Measurements from ENCODE around the gene MCM9. TPM values are rescaled to one million over a fixed set of nuclear protein-coding genes. Genes with fewer than 3 reads are reported as not detected.

The MCM9 gene
- total and polyA plus RNA-seq, 12 donors = 3.1 to 20.5 (median 14.5) TPM

DNA sequence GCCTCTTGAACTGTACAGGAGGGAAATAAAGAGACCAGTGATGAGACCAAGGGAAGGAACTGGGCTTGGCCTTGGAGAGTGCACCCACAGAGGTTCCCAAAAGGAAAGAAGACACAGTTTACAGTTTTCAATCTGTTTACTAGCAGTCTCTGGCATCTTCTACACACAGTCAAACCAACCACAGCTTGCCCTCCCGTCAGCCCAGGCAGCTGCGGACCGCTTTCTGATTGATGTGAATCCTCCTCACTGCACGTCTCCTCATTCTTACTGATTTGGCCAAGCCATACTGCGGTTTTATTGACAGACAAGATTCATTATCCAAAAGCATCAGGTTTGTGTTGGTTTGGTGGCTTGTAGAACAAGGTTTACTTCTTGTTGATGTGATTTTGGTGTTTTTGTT, 145.5 kb downstream of the MCM9 start:
- H3K27me3 ChIP-seq = no peaks in the 10 kb centered on the region
- intact Hi-C loops (cut with DNase I) = no loop called here
- no peak overlapping the region for H3K27ac ChIP-seq
- H3K4me3 ChIP-seq = no peak overlapping the region
- no peak for TF ChIP-seq POLR2A (IDR thresholded peaks at IDR 0.05)
- TF ChIP-seq, protein P1, sequence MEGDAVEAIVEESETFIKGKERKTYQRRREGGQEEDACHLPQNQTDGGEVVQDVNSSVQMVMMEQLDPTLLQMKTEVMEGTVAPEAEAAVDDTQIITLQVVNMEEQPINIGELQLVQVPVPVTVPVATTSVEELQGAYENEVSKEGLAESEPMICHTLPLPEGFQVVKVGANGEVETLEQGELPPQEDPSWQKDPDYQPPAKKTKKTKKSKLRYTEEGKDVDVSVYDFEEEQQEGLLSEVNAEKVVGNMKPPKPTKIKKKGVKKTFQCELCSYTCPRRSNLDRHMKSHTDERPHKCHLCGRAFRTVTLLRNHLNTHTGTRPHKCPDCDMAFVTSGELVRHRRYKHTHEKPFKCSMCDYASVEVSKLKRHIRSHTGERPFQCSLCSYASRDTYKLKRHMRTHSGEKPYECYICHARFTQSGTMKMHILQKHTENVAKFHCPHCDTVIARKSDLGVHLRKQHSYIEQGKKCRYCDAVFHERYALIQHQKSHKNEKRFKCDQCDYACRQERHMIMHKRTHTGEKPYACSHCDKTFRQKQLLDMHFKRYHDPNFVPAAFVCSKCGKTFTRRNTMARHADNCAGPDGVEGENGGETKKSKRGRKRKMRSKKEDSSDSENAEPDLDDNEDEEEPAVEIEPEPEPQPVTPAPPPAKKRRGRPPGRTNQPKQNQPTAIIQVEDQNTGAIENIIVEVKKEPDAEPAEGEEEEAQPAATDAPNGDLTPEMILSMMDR (IDR thresholded peaks at IDR 0.05) = no peak
- H3K4me1 ChIP-seq (replicated peaks in 1 of 2) = peaks cover 0 to 3% of the 10 kb centered on the region in 2 donors
- no peak for DNase-seq
- no peaks in the 10 kb centered on the region for H3K36me3 ChIP-seq (replicated peaks in 1 of 2)
- H3K9me3 ChIP-seq (replicated peaks in 1 of 3) = no peaks in the 10 kb centered on the region
- WGBS, 4 donors = 96 to 98% (median 97%) methylated on average over 5 of the region's 5 CpGs

DNA sequence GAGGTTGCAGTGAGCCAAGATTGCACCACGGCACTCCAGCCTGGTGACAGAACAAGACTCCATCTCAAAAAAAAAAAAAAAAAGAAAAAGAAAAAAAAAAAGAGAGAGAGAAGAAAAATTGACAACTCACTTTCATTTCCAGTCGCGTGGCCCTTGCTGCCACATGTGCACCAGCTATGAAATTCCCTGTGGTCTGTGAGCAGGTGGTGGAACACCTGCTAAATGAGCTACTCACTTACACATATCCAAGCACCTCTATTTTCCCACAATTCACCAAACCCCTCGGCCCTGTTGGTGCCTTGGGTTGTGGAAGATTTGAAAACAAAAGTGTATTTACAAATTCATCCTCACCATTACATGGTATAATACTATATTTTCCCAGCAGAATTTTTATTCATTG, 146.3 kb downstream of the MCM9 start:
- Histone ChIP-seq H3K27ac (no peak overlapping the region), H3K36me3 (replicated peaks in 1 of 2) (no peaks in the 10 kb centered on the region), H3K9me3 (replicated peaks in 1 of 3) (no peaks in the 10 kb centered on the region), H3K27me3 (no peaks in the 10 kb centered on the region), H3K4me3 (no peak overlapping the region), H3K4me1 (replicated peaks in 1 of 2) (peaks cover 0 to 3% of the 10 kb centered on the region in 2 donors)
- intact Hi-C loops (cut with DNase I) = no loop called here
- 86 to 96% (median 93%) methylated on average over 4 of the region's 4 CpGs for WGBS, 4 donors
- DNase-seq = no peak
- TF ChIP-seq POLR2A (IDR thresholded peaks at IDR 0.05) = no peak
- TF ChIP-seq, protein P1 (IDR thresholded peaks at IDR 0.05) = no peak

DNA sequence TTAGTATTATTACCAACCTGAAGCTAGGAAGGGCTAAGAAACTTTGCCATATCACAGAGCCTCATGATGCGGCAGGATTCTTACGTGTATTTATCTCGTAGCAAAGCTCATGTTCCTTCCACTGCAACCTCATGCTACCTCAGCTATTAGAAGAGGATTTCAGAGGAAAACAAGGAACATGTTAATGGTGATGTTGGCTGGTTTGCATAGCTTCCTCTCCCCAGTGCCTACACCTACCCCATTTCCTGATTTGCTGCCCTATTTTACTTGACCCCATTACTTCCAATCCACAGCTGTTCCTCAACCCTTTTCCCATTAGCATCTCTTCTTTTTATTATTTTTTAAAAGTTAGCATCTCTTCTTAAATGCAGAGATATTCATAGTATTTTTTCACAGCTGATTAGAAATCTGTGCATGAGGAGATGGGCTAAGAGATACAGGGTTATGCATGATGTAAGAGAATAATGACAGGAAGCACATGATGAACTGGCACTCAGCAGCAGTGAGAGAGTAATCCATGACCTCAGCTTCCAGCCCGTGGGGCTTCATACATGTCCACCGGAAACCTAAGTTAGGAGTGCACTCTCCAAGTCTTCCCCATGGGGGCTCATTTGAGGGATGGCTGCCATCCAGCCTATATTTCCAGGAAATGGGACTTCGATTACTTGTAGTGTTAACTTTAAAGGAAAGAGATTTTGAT, 147.1 kb downstream of the MCM9 start:
- peaks cover 0 to 3% of the 10 kb centered on the region in 2 donors for H3K4me1 ChIP-seq (replicated peaks in 1 of 2)
- peak in 5 of 7 donors; percentile 16 to 56 (median 32) for DNase-seq
- H3K27ac ChIP-seq = no peak overlapping the region
- WGBS, 4 donors = 68 to 73% (median 69%) methylated on average over 6 of the region's 6 CpGs
- intact Hi-C loops (cut with DNase I) = no loop called here
- TF ChIP-seq, protein P1 (IDR thresholded peaks at IDR 0.05) = no peak
- TF ChIP-seq POLR2A (IDR thresholded peaks at IDR 0.05) = no peak
- H3K4me3 ChIP-seq = no peak overlapping the region
- no peaks in the 10 kb centered on the region for H3K36me3 ChIP-seq (replicated peaks in 1 of 2)
- no peaks in the 10 kb centered on the region for H3K9me3 ChIP-seq (replicated peaks in 1 of 3)
- H3K27me3 ChIP-seq = no peaks in the 10 kb centered on the region

DNA sequence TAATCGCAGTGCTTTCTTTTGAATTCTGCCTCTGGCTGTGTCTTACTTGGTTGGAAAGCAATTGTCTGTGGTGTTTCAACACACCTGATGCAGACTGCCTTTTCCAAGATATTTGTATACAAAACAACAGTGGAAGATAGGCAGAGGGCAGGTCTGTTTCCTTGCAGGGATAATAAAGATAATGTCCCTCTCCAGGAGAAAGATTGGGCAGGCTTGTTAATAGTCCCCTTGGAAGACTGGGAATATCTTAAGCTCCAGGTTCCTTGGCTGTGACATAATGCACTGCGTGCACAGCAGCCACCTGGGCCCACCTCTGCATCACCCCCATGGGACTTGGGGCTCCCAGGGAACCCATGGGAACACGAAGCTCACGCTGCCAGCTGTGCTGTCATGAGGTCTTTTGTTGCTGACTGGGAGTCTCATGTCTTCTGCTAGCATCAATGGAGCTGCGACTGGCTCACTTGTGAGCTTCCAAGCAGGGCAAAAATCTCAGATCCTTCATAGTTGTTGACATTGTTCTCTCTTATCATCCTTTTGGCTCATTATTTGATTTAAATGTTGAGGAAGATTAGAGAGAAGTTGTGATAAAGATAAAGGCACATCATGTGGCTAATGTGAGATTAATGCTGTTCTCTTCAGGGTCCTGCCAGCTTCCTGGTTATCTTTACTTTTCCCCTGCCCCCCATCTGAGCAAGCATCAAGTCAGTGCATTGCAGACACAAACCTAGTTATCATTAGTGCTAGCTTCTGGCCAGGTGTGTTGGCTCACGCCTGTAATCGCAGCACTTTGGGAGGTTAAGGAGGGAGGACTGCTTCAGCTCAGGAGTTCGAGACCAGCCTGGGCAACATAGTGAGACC, 148.1 kb downstream of the MCM9 start:
- no peak for DNase-seq
- TF ChIP-seq, protein P1 (IDR thresholded peaks at IDR 0.05) = no peak
- no peak for TF ChIP-seq POLR2A (IDR thresholded peaks at IDR 0.05)
- H3K4me3 ChIP-seq = no peak overlapping the region
- H3K36me3 ChIP-seq (replicated peaks in 1 of 2) = no peaks in the 10 kb centered on the region
- intact Hi-C loops (cut with DNase I) = no loop called here
- H3K27me3 ChIP-seq = no peaks in the 10 kb centered on the region
- peaks cover 0 to 3% of the 10 kb centered on the region in 2 donors for H3K4me1 ChIP-seq (replicated peaks in 1 of 2)
- WGBS, 4 donors = 86 to 94% (median 88%) methylated on average over 7 to 8 of the region's 8 CpGs
- no peaks in the 10 kb centered on the region for H3K9me3 ChIP-seq (replicated peaks in 1 of 3)
- no peak overlapping the region for H3K27ac ChIP-seq

Data from adrenal gland (tissue), 12 donors.